Superior temporal gyrus (tissue), 1 donor: ENCODE measurements around the gene C19orf81.
"Not testable (repeated sequence)": the region's sequence is repeated elsewhere in the genome, so short reads cannot be mapped to it uniquely, and the experiment has no call there.

ENCODE experiments used
- DNase-seq: peaks from one replicate; pipeline ENCODE4 v3.0.0-alpha.2; 2016; ENCODE audit errors: extremely low spot score

Gene C19orf81

GRCh38 chr19:50649433-50650391 is at the start of gene C19orf81:
Gene C19orf81 (plus strand): TSS chr19:50649445. CDS start chr19:50649445, 0 bp downstream.
- DNase-seq: peak; percentile 38

GRCh38 chr19:50601407-50602088 is 47.7 kb upstream of the C19orf81 start:
- no peak for DNase-seq

- no peak for DNase-seq
Measured at GRCh38 chr19:50602089-50602422, 47.2 kb upstream of the C19orf81 start.

GRCh38 chr19:50602496-50602895 is 46.7 kb upstream of the C19orf81 start:
- DNase-seq: no peak

DNA sequence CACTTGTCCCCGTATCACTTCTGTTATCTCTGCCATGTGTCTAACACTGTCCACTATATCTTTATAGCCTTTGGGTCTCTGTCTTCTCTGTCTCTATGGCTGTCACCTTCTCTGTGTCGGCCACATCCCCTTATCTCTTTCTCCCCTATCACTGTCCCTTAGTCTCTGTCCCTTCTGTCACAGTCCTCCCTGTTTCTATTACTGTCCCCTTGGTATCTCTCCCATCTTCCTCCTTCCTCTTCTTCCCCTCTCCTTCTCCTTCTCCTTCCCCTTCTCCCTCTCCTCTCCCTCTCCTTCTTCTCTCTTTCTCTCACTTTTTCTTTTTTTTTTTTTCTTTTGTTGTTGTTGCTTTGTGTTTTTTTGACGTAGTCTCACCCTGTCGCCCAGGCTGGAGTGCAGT is 46.3 kb upstream of the C19orf81 start:
- no peak for DNase-seq

DNA sequence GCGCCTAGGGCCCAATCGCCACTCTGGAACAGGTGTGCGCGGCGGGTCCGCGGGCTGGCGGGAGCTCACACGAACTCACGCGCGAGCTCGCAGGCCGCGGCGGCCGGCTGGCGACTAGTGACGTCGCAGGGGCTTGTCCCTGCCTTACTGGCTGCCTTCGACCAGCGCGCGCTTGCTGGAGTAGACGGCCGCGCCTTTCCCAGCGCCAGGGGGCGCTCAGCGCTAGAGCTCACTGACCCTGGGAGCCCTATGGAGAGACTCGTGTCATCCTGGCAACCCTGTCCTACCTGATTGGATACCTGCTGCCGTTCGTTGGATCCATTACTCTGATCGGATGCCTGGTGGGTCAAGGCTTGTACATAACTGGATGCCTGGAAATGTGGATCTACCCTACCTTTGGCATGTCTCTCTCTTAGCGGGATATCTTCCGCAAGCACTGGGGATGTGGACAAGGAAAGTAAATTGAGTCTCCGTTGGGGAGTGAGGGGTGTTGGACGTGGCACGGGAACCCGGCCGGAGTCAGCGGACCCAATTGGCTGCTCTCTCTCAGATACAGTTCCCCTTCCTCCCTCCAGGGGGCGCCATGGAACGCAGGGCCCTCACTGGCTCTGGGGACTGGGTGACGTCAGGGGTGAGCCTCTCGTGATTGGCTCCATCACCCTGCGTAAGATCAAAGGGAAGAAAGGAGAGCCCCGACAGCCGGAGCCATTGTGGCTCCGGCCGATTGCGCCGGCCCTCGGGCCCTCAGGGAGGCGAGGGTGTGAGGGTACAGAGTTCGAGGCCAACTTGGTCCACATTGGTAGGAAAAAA is 44.8 kb upstream of the C19orf81 start:
- not testable (repeated sequence) for DNase-seq

- DNase-seq: not testable (repeated sequence)
Measured at GRCh38 chr19:50606059-50606836, 43.0 kb upstream of the C19orf81 start.

DNA sequence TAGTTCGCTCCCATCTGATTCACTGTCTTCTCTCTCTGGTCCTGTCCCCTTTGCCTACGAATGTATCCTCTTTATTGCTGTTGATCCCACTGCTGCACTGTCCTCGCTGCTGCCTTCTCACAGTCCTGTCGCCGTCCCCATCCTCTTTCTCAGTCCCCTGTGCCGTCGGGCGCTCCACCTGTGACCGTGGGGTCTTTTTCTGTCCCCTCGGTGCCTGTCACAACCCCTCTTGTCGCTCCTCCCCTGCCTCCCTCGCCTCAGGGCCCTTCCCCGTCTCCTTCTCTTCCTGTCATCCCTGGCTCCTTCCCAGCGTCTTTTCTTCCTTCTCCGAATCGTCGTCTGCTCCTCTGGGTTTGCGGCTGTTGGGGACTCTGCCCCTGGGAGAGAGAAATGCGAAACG is 41.9 kb upstream of the C19orf81 start:
- DNase-seq: no peak

GRCh38 chr19:50607874-50608785 is 41.1 kb upstream of the C19orf81 start:
- peak; percentile 98 for DNase-seq

GRCh38 chr19:50612504-50613404 is 36.5 kb upstream of the C19orf81 start:
- not testable (repeated sequence) for DNase-seq

DNA sequence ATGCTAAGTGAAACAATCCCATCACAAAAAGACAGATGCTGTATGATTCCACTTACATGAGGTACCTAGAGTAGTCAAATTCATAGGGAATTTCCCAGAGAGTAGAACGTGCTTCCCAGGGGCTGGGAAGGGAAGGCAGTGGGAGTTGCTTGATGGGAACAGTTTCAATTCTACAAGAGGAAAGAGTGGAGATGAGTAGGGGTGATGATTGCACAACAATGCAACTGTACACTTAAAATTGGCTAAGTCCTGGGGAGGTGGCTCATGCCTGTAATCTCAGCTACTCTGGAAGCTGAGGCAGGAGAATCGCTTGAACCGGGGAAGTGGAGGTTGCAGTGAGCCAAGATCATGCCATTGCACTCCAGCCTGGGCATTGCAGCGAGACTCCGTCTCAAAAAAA is 30.9 kb upstream of the C19orf81 start:
- DNase-seq: not testable (repeated sequence)

DNA sequence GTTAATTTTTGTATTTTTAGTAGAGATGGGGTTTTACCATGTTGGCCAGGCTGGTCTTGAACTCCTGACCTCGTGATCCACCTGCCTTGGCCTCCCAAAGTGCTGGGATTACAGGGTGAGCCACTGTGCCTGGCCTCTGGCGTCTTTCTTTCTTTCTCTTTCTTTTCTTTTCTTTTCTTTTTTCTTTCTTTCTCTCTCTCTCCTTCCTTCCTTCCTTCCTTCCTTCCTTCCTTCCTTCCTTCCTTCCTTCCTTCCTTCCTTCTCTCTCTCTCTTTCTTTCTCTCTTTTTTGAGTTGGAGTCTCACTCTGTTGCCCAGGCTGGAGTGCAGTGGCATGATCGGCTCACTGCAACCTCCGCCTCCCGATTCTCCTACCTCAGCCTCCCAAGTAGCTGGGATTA is 30.1 kb upstream of the C19orf81 start:
- not testable (repeated sequence) for DNase-seq

DNA sequence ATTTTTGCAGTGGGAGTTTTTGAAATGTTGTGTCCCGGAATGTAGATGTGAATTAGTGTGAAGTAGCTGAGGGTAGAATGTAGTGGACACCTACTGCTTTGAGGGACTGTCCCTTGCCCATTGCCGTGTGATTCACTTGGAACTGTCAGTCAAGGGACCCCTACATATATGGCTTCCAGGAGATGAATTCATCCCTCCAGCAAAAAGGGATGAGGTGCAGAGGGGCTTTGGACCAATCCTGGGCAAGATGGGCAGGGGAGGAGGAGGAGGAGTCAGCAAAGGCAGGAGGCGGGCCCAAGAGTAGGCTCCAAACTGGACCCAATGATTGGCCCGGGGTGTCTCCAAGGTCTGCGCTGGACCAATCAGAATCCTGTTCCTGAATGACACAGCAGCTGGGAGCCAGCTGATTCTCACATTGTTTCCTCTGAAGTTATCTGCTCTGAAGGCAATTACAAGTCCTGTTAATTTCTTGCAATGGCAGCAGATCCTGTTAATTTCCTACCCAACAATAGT is 28.8 kb upstream of the C19orf81 start:
- DNase-seq: not testable (repeated sequence)

DNA sequence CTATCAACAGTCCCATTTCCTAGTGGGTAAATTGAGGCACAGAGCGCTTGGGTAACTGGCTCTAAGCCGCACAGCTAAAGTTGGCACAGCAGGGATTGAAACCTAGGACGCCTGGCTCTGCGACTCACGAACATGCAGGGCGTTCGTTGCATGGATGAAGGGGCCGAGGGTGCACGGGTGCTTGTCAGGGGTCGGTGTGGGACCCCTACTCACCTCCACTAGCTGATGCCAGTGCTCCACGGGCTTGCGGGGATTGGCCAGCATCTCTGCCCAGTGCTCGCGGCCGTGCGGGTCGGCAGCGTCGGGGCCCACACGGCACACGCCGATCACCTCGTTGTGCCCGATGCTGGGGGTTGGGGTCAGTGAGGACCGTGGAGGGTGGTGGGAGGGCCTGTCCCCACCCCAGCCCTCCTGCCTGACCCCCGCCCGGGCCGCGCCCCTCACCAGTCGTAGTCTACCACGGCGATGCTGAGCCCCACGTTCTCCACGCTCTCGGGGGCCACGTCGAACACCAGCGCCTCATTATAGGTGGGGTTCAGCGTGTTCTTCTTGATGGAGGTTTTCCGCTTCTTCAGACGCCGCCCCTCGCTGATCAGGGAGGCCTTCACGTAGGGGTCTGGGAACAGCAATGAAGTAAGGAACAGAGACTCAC is 24.2 kb upstream of the C19orf81 start:
- DNase-seq: no peak

DNA sequence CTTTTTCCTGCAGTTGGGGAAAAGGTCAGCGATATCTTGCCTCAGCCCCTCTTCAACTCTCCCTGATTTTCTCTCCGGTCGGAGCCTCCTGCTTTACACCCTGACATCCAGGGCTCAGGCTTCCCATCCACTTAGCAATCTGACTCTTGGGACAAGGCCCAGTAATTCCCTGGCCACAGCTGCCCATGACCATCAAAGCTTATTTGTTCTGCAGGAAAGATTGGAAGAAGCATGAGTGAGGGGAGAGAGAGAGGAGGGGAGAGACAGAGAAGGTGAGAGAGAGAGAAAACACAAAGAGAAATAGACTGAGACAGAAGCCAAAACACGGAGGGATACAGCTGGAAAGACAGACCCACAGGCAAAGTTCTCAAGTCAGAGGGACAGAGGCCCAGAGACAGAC is 23.2 kb upstream of the C19orf81 start:
- no peak for DNase-seq

- DNase-seq: no peak
Measured at GRCh38 chr19:50626795-50627194, 22.4 kb upstream of the C19orf81 start.

- no peak for DNase-seq
Measured at GRCh38 chr19:50628146-50628545, 21.1 kb upstream of the C19orf81 start.

DNA sequence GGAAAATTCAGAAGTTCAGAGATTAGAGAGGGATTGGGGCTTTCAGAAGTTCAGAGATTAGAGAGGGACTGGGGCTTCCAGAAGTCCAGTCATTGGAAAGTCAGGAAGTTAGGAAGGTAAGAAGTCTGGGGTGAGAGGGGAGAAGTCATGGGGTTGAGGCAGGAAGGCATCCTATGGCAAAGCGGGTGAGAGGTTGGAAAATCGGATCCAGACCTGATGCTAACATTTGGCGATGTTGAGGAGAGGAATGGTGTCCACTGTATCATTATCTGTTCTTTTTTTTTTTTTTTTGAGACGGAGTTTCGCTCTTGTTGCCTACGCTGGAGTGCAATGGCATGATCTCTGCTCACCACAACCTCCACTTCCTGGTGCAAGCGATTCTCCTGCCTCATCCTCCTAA is 20.7 kb upstream of the C19orf81 start:
- no peak for DNase-seq
